ENCODE results near the gene SYTL2. TPM values are rescaled to one million over a fixed set of nuclear protein-coding genes. Genes with fewer than 3 reads are reported as not detected.
A peak's percentile ranks its signal among the peaks of the same experiment; 100 is the strongest.

SYTL2 gene
- total and polyA plus RNA-seq, 8 donors = 2.5 to 12.2 (median 4.0) TPM

- DNase-seq = no peak
- intact Hi-C loops (cut with DNase I) = no loop called here
- no peaks in the 10 kb centered on the region for H3K27me3 ChIP-seq
- H3K4me3 ChIP-seq = no peak overlapping the region
- peak in 1 of 4 donors; percentile 56 for ATAC-seq
- WGBS, 2 donors = 25 to 31% methylated on average over 1 of the region's 1 CpG
- H3K4me1 ChIP-seq = no peaks in the 10 kb centered on the region
- H3K36me3 ChIP-seq = no peaks in the 10 kb centered on the region
- no peak for FAIRE-seq
- H3K9me3 ChIP-seq = no peaks in the 10 kb centered on the region
- H3K27ac ChIP-seq = no peak overlapping the region
- TF ChIP-seq CTCF (IDR thresholded peaks at IDR 0.05) = no peak
These were observed 33.9 kb downstream of the SYTL2 start for GRCh38 chr11:85776951-85777602.

- intact Hi-C loops (cut with DNase I) = no loop called here
- Histone ChIP-seq H3K9me3 (no peaks in the 10 kb centered on the region), H3K36me3 (no peaks in the 10 kb centered on the region), H3K4me3 (no peak overlapping the region), H3K27me3 (no peaks in the 10 kb centered on the region), H3K27ac (peak overlapping the region in 2 of 4 donors; percentile 4 to 34), H3K4me1 (no peaks in the 10 kb centered on the region)
- peak in 2 of 4 donors; percentile 54 for ATAC-seq
- no peak for DNase-seq
- TF ChIP-seq CTCF (IDR thresholded peaks at IDR 0.05) = no peak
- FAIRE-seq = no peak
- WGBS, 2 donors = 67 to 84% methylated on average over 4 of the region's 4 CpGs
These were observed 36.5 kb downstream of the SYTL2 start for GRCh38 chr11:85774256-85775101.

- H3K4me3 ChIP-seq = no peak overlapping the region
- no peaks in the 10 kb centered on the region for H3K4me1 ChIP-seq
- H3K36me3 ChIP-seq = no peaks in the 10 kb centered on the region
- no peak for DNase-seq
- no peak for TF ChIP-seq CTCF (IDR thresholded peaks at IDR 0.05)
- no peaks in the 10 kb centered on the region for H3K27me3 ChIP-seq
- no peaks in the 10 kb centered on the region for H3K9me3 ChIP-seq
- no peak overlapping the region for H3K27ac ChIP-seq
- intact Hi-C loops (cut with DNase I) = no loop called here
- no peak for FAIRE-seq
- ATAC-seq = peak in 1 of 4 donors; percentile 36
These were observed 38.2 kb downstream of the SYTL2 start for GRCh38 chr11:85772695-85773094.

- no peaks in the 10 kb centered on the region for H3K27me3 ChIP-seq
- no peaks in the 10 kb centered on the region for H3K36me3 ChIP-seq
- H3K9me3 ChIP-seq = no peaks in the 10 kb centered on the region
- TF ChIP-seq CTCF (IDR thresholded peaks at IDR 0.05) = no peak
- no peak overlapping the region for H3K4me3 ChIP-seq
- 90 to 94% methylated on average over 3 of the region's 3 CpGs for WGBS, 2 donors
- no peaks in the 10 kb centered on the region for H3K4me1 ChIP-seq
- H3K27ac ChIP-seq = no peak overlapping the region
- no peak for DNase-seq
- no peak for ATAC-seq
- FAIRE-seq = no peak
- intact Hi-C loops (cut with DNase I) = no loop called here
These were observed 39.4 kb downstream of the SYTL2 start for GRCh38 chr11:85771568-85771967.

- Histone ChIP-seq H3K4me1 (no peaks in the 10 kb centered on the region), H3K27me3 (no peaks in the 10 kb centered on the region), H3K27ac (no peak overlapping the region), H3K36me3 (no peaks in the 10 kb centered on the region), H3K4me3 (no peak overlapping the region), H3K9me3 (no peaks in the 10 kb centered on the region)
- 88 to 93% methylated on average over 5 of the region's 5 CpGs for WGBS, 2 donors
- DNase-seq (no peak), ATAC-seq (no peak), FAIRE-seq (no peak)
- intact Hi-C loops (cut with DNase I) = no loop called here
- no peak for TF ChIP-seq CTCF (IDR thresholded peaks at IDR 0.05)
These were observed 41.2 kb downstream of the SYTL2 start for GRCh38 chr11:85769771-85770170.
